HFFc6 (cell line): Measurements from ENCODE around the gene NLGN4X. TPM values are rescaled to one million over a fixed set of nuclear protein-coding genes. Genes with fewer than 3 reads are reported as not detected.

ENCODE experiments used
- DNase-seq: peaks from one replicate; pipeline ENCODE4 v3.0.0-alpha.2; 2018
- H3K27ac Mint-ChIP-seq: 2 replicates; pipeline ENCODE4 v1.8.0; 2020; ENCODE audit warnings: mild to moderate bottlenecking, mixed read lengths
- H3K27me3 Mint-ChIP-seq: 2 replicates; pipeline ENCODE4 v1.8.0; 2021; ENCODE audit warnings: mild to moderate bottlenecking, moderate library complexity, mixed read lengths; ENCODE audit not compliant: insufficient read depth
- H3K36me3 Mint-ChIP-seq: 2 replicates; pipeline ENCODE4 v1.8.0; 2021; ENCODE audit warnings: low read depth, mixed read lengths
- H3K4me1 Mint-ChIP-seq: 2 replicates; pipeline ENCODE4 v1.8.0; 2020; ENCODE audit warnings: low read depth, mixed read lengths
- H3K4me3 Mint-ChIP-seq: 2 replicates; pipeline ENCODE4 v1.8.0; 2020; ENCODE audit warnings: mild to moderate bottlenecking, moderate library complexity, mixed read lengths
- H3K9me3 Mint-ChIP-seq: 2 replicates; pipeline ENCODE4 v1.8.0; 2020; ENCODE audit warnings: mild to moderate bottlenecking, mixed read lengths
- total RNA-seq, 6 experiments: library from RNA; stranded (reverse); fragmentation: NEBNext Ultra II Directional; extraction: Animal tissue kit (Norgen Biotek cat#: 25700); gene quantifications; 2 replicates in 1 of 6; 3 replicates in 5 of 6; pipeline ENCODE4 v1.2.3, GENCODE V29; 2021
- TF ChIP-seq, protein P1 (sequence below): fragments of 200-600 bp; sonication (generic); IDR thresholded peaks from 2 replicates; pipeline ENCODE4 v1.5.0; 2021; ENCODE audit warnings: antibody characterized with exemption, mild to moderate bottlenecking

NLGN4X gene
- total RNA-seq, 6 experiments from 2014 or later: not detected

DNA sequence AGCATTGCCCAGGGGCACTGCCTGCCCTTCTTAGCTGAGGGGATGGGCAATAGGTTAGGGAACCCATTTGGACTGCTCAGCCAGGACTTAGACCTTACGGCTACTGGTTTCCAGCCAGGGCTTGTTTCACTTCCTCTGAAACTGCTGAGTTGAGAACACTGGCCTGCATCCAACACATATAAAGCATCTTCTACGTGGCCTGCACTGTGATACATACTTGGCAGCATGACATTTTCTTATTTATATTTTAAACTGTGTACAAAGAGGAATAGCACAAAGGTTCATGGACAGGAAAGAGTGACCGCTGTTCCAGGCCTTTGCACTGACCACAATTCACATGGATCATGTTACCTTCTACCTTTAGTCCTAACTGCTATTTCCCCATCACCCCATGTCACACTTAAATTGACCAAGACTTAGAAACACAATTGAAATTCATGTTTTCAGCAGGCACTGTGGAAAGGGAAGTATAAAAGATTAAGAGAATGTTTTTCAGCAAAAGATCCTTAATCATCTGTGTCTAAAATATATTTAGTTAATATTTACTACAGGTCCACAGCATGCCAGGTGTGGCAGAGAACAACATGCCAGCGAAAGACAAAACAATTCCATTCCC lies 43.7 kb downstream of the NLGN4X start:
- Mint-ChIP-seq H3K36me3 (no peaks in the 10 kb centered on the region), H3K9me3 (peaks cover 16% of the 10 kb centered on the region), H3K27ac (no peak overlapping the region), H3K27me3 (no peaks in the 10 kb centered on the region), H3K4me1 (no peaks in the 10 kb centered on the region), H3K4me3 (no peak overlapping the region)
- TF ChIP-seq, protein P1, sequence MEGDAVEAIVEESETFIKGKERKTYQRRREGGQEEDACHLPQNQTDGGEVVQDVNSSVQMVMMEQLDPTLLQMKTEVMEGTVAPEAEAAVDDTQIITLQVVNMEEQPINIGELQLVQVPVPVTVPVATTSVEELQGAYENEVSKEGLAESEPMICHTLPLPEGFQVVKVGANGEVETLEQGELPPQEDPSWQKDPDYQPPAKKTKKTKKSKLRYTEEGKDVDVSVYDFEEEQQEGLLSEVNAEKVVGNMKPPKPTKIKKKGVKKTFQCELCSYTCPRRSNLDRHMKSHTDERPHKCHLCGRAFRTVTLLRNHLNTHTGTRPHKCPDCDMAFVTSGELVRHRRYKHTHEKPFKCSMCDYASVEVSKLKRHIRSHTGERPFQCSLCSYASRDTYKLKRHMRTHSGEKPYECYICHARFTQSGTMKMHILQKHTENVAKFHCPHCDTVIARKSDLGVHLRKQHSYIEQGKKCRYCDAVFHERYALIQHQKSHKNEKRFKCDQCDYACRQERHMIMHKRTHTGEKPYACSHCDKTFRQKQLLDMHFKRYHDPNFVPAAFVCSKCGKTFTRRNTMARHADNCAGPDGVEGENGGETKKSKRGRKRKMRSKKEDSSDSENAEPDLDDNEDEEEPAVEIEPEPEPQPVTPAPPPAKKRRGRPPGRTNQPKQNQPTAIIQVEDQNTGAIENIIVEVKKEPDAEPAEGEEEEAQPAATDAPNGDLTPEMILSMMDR: no peak
- no peak for DNase-seq

DNA sequence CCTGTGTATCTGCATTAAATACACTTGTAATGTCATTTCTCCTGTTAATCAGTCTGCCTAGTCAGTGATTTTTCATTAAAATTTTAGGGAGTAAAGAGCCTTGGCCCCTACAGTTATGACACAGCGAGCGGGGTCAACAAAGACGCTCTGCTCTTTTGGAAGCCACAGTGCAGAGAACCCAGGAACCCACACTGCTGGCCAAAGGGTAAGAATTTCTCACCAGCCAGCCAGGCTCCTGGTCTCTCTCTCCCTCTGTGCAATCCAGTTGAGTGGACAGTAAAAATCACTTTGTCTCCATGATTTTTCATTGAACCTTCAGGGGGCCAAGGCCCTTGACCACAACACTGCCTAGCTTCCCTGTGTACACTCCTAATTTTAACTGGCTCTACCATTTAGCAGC lies 52.8 kb downstream of the NLGN4X start:
- no peaks in the 10 kb centered on the region for H3K4me1 Mint-ChIP-seq
- no peaks in the 10 kb centered on the region for H3K36me3 Mint-ChIP-seq
- H3K27ac Mint-ChIP-seq: no peak overlapping the region
- H3K27me3 Mint-ChIP-seq: no peaks in the 10 kb centered on the region
- DNase-seq: no peak
- TF ChIP-seq, protein P1: no peak
- H3K4me3 Mint-ChIP-seq: no peak overlapping the region
- peaks cover 5% of the 10 kb centered on the region for H3K9me3 Mint-ChIP-seq

DNA sequence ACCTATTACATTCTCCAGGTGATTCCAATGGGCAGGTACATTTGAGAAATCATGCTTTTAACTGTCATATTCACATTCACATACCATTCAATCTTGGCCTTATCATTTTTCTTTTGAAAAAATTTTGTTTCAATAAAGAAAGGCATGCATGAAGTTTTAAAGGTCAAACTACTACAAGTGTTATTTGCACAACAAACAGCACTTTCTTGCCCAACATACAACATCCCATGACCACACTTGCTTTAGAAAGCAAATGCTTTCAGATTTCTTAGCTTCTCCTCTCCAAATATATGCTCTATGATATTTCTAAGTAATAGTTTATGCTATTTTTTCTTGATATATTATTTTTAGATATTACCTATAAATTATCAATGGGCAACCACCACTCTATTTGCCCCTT lies 58.2 kb downstream of the NLGN4X start:
- Mint-ChIP-seq H3K4me1 (no peaks in the 10 kb centered on the region), H3K4me3 (no peak overlapping the region), H3K27me3 (no peaks in the 10 kb centered on the region), H3K36me3 (no peaks in the 10 kb centered on the region), H3K27ac (no peak overlapping the region), H3K9me3 (peaks cover 12% of the 10 kb centered on the region)
- DNase-seq: no peak
- TF ChIP-seq, protein P1: no peak

DNA sequence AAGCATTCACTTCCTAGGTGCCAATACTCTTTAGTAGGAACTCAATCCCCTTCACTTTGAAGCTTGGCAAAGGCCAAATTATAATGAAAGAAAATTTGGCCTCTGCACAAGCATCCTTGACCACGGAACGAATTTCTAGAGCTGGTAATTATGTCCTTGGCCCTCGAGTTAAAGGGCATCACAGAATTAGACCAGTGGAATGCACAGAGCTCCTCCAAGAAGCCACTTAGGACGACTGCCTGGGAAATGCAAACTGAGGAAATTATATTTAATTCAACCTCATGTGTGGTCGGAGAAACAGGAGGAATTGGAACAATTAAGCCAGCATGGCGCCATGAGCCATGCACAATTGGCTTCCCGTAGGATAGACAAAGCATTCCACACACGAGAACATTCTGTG lies 59.3 kb downstream of the NLGN4X start:
- Mint-ChIP-seq H3K36me3 (no peaks in the 10 kb centered on the region), H3K4me1 (no peaks in the 10 kb centered on the region), H3K27ac (no peak overlapping the region), H3K27me3 (no peaks in the 10 kb centered on the region), H3K9me3 (peaks cover 12% of the 10 kb centered on the region), H3K4me3 (no peak overlapping the region)
- DNase-seq: no peak
- TF ChIP-seq, protein P1: no peak

DNA sequence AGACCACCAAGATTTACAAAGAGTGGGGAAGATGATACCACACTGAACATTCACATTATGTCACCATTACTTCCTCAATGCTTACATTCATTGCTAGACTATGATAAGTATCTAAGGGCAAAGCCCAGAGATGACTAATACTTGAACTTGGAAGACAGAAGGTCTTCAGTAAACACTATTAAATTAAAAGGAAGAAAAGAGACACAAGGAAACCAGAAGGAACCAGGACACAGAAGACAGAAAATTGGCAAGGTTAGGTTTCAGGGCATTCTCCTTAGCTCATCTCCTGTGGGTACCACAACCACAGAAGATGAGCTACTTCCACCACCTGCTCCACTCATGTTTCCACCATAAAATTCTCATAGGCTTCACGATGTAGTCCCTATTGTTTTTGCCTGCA lies 64.9 kb downstream of the NLGN4X start:
- TF ChIP-seq, protein P1: no peak
- Mint-ChIP-seq H3K4me1 (no peaks in the 10 kb centered on the region), H3K4me3 (no peak overlapping the region), H3K27ac (no peak overlapping the region), H3K27me3 (no peaks in the 10 kb centered on the region), H3K36me3 (no peaks in the 10 kb centered on the region), H3K9me3 (peaks cover 6% of the 10 kb centered on the region; the same call in 1 of the 2 replicates)
- no peak for DNase-seq
